Mesenchymal stem cell (in vitro differentiated cells and primary cell): ENCODE data around the gene FADD.

Experiments
- DNase-seq: peaks from one replicate; pipeline ENCODE4 v3.0.0-alpha.2; 2013
- H2AFZ ChIP-seq: one replicate; pipeline ENCODE4 v1.6.1; 2013; ENCODE audit warnings: low read depth, mild to moderate bottlenecking, control low read depth, inconsistent platforms, low read length, moderate library complexity
- H2AK5ac ChIP-seq: 2 replicates; pipeline ENCODE4 v1.6.1; 2013; ENCODE audit warnings: low read length, moderate library complexity, mild to moderate bottlenecking, inconsistent platforms; ENCODE audit not compliant: severe bottlenecking
- H2BK120ac ChIP-seq: one replicate; pipeline ENCODE4 v1.6.1; 2013; ENCODE audit warnings: low read depth, mild to moderate bottlenecking, inconsistent platforms, low read length, moderate library complexity
- H2BK12ac ChIP-seq, 2 experiments: one replicate each; pipeline ENCODE4 v1.6.1; 2013; ENCODE audit warnings: inconsistent platforms in 2 of 2, low read length in 2 of 2, mild to moderate bottlenecking in 2 of 2, moderate library complexity in 2 of 2, control low read depth in 1 of 2
- H2BK15ac ChIP-seq: one replicate; pipeline ENCODE4 v1.6.1; 2013; ENCODE audit warnings: mild to moderate bottlenecking, low read depth, inconsistent platforms; ENCODE audit not compliant: poor library complexity, severe bottlenecking
- H2BK5ac ChIP-seq: 2 replicates; pipeline ENCODE4 v1.6.1; 2013; ENCODE audit warnings: low read depth, mild to moderate bottlenecking, low read length, control low read depth, inconsistent platforms; ENCODE audit not compliant: poor library complexity, severe bottlenecking
- H3K14ac ChIP-seq, 2 experiments: one replicate each; pipeline ENCODE4 v1.6.1; 2013; ENCODE audit warnings: inconsistent platforms in 2 of 2, low read length in 2 of 2, control low read depth in 1 of 2, mild to moderate bottlenecking in 1 of 2, moderate library complexity in 1 of 2
- H3K18ac ChIP-seq, 2 experiments: one replicate each; pipeline ENCODE4 v1.6.1; 2013; ENCODE audit warnings: inconsistent platforms in 2 of 2, low read length in 2 of 2, control low read depth in 1 of 2, low read depth in 1 of 2, mild to moderate bottlenecking in 1 of 2
- H3K23ac ChIP-seq, 2 experiments: one replicate each; pipeline ENCODE4 v1.6.1; 2013; ENCODE audit warnings: inconsistent platforms in 2 of 2, low read length in 2 of 2, mild to moderate bottlenecking in 2 of 2, moderate library complexity in 2 of 2, control low read depth in 1 of 2
- H3K27ac ChIP-seq: 2 replicates; pipeline ENCODE4 v1.5.1; 2013; ENCODE audit warnings: mild to moderate bottlenecking, moderate library complexity, low read length, control low read depth, inconsistent platforms; ENCODE audit not compliant: poor library complexity, severe bottlenecking
- H3K27me3 ChIP-seq, 2 experiments: 2 replicates each; pipeline versions ENCODE4 v1.6.1 to v1.7.0; 2013; ENCODE audit warnings: low read length in 2 of 2, mild to moderate bottlenecking in 2 of 2, moderate library complexity in 2 of 2, control low read depth in 1 of 2, inconsistent platforms in 1 of 2; ENCODE audit not compliant: control insufficient read depth in 1 of 2, insufficient read depth in 1 of 2
- H3K36me3 ChIP-seq, 2 experiments: 2 replicates each; pipeline versions ENCODE4 v1.6.1 to v1.7.0; 2013; ENCODE audit warnings: low read length in 2 of 2, control low read depth in 1 of 2, inconsistent platforms in 1 of 2, low read depth in 1 of 2, mild to moderate bottlenecking in 1 of 2; ENCODE audit not compliant: insufficient read depth in 2 of 2, control insufficient read depth in 1 of 2
- H3K4ac ChIP-seq, 2 experiments: one replicate each; pipeline ENCODE4 v1.6.1; 2013; ENCODE audit warnings: inconsistent platforms in 2 of 2, low read length in 2 of 2, mild to moderate bottlenecking in 2 of 2, moderate library complexity in 2 of 2, control low read depth in 1 of 2, low read depth in 1 of 2
- H3K4me1 ChIP-seq: 2 replicates; pipeline ENCODE4 v1.6.1; 2013; ENCODE audit warnings: low read depth, low read length, control low read depth; ENCODE audit not compliant: control insufficient read depth, insufficient read depth
- H3K4me2 ChIP-seq: 2 replicates; pipeline ENCODE4 v1.6.1; 2013; ENCODE audit warnings: low read length, mild to moderate bottlenecking, inconsistent platforms; ENCODE audit not compliant: poor library complexity, severe bottlenecking
- H3K4me3 ChIP-seq, 2 experiments: 2 replicates each; pipeline versions ENCODE4 v1.5.1 to v1.7.0; 2013; ENCODE audit warnings: low read length in 2 of 2, mild to moderate bottlenecking in 2 of 2, control low read depth in 1 of 2, low read depth in 1 of 2; ENCODE audit not compliant: insufficient read depth in 1 of 2
- H3K79me1 ChIP-seq: replicated peaks from 2 replicates; pipeline ENCODE4 v1.6.1; 2013; ENCODE audit warnings: mild to moderate bottlenecking, control low read depth, low read length, inconsistent platforms; ENCODE audit not compliant: poor library complexity, severe bottlenecking
- H3K9ac ChIP-seq: 2 replicates; pipeline ENCODE4 v1.7.0; 2013; ENCODE audit warnings: mild to moderate bottlenecking, low read length, moderate library complexity
- H3K9me3 ChIP-seq: 2 replicates; pipeline ENCODE4 v1.7.0; 2013; ENCODE audit warnings: mild to moderate bottlenecking, low read length; ENCODE audit not compliant: control insufficient read depth
- H4K8ac ChIP-seq: one replicate; pipeline ENCODE4 v1.6.1; 2013; ENCODE audit warnings: inconsistent platforms, mild to moderate bottlenecking, low read length, moderate library complexity
- H4K91ac ChIP-seq: one replicate; pipeline ENCODE4 v1.6.1; 2013; ENCODE audit warnings: mild to moderate bottlenecking, low read length, inconsistent platforms
- WGBS: methylation state at CpG from one replicate; pipeline ENCODE4 v1.1.7; 2013; ENCODE audit warnings: mixed read lengths; 5-methylcytosine and 5-hydroxymethylcytosine counted together

FADD gene

DNA sequence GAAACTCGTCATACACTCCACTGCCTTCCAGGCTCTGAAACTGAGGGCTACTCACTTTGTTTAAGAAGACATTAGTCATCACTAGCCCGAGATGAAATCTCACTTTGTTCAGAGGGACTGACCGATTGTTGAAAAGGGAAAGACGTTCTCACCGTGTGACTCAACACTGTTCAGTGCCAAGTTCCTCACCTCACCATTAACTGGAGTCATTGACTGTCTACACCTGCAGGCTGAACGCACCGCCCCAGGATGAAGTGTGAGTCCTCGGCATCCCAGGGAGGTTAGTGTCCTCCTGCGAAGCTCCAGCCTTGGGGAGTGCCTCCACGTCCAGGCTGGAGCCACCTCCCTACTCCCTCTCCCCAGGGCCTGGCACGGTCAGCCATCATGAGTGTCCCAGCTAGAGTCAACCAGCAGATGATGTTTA lies 30.4 kb downstream of the FADD start:
- Histone ChIP-seq H3K27me3 (no peaks in the 10 kb centered on the region), H3K18ac (no peak overlapping the region), H2BK15ac (no peak overlapping the region), H3K4me2 (no peak overlapping the region), H3K9ac (no peak overlapping the region), H3K14ac (peak overlapping the region in 1 of 2 experiments; percentile 11), H3K27ac (no peak overlapping the region), H2BK5ac (no peak overlapping the region), H3K4me3 (no peak overlapping the region), H2BK12ac (no peak overlapping the region), H2BK120ac (no peak overlapping the region), H3K4ac (no peak overlapping the region), H3K9me3 (no peaks in the 10 kb centered on the region), H2AK5ac (no peak overlapping the region), H4K8ac (no peak overlapping the region), H3K4me1 (peaks cover 8% of the 10 kb centered on the region), H2AFZ (no peak overlapping the region), H4K91ac (no peak overlapping the region), H3K23ac (no peak overlapping the region), H3K36me3 (no peaks in the 10 kb centered on the region), H3K79me1 (no peaks in the 10 kb centered on the region)
- DNase-seq = peak; percentile 55
- 61% methylated on average over 11 of the region's 11 CpGs for WGBS

DNA sequence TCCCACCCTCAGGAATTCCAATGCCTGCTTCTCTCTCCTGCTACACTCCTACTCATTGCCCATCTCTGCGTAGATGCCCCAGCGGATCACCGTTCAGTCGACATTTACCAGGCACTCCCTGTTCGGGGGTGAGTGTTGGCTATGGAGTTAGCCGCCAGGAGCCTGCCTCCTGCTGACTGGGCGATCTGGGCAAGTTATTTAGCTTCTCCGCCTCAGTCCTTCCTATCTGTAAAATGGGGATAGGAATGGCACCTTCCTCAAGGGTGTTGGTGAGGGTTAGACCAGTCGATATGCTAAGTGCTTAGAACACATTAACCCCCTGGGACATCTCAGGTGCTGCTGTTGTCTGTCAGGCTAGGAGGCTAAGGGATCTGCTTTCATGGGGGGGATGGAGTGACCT lies 30.9 kb downstream of the FADD start:
- Histone ChIP-seq H2AK5ac (no peak overlapping the region), H2BK12ac (no peak overlapping the region), H3K4ac (no peak overlapping the region), H2BK5ac (no peak overlapping the region), H4K91ac (no peak overlapping the region), H3K18ac (no peak overlapping the region), H3K4me3 (no peak overlapping the region), H3K14ac (peak overlapping the region in 1 of 2 experiments; percentile 11), H3K36me3 (no peaks in the 10 kb centered on the region), H4K8ac (no peak overlapping the region), H3K4me2 (no peak overlapping the region), H3K79me1 (no peaks in the 10 kb centered on the region), H3K27me3 (no peaks in the 10 kb centered on the region), H2BK120ac (no peak overlapping the region), H3K9me3 (no peaks in the 10 kb centered on the region), H3K4me1 (peaks cover 8% of the 10 kb centered on the region), H2BK15ac (no peak overlapping the region), H3K9ac (no peak overlapping the region), H3K23ac (no peak overlapping the region), H3K27ac (no peak overlapping the region), H2AFZ (no peak overlapping the region)
- DNase-seq = no peak
- 95% methylated on average over 9 of the region's 9 CpGs for WGBS

DNA sequence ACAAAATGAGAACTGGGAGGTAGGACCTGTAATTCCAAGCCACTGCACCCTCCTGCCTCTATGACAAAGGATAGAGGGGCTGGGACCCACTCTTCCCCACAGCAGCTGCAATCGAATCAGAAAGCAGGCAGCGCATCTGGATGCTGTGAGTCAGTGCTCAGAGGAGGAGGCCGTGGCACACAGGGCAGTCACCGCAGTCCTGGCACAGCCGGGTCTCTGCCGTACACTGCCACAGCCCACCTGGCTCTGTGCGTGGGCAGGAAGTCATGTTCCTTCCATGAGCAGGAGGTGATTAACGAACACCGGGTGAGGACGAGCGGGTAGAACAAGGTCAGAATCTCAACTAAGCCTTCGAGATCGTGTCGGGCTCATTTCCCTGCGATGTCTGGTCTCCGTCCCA lies 37.2 kb downstream of the FADD start:
- H3K79me1 ChIP-seq = no peaks in the 10 kb centered on the region
- WGBS = 82% methylated on average over 16 of the region's 16 CpGs

DNA sequence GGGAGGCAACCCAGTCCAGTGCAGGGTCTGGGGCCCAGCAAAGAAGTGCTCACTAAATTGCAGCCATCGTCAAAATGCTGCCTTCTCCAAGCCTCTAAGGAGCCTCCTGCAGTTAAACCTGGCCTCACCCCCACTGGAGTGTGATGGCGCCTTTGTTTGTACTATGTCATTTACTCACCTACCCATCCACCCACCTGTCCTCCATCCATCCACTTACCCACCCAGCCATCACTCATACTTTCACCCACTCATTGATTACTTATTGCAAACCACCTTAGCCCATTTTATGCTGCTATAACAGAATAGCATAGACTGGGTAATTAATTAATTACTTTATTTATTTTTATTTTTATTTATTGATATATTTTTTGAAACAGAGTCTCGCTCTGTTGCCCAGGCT lies 38.6 kb downstream of the FADD start:
- Histone ChIP-seq H3K9me3 (no peaks in the 10 kb centered on the region), H3K4me3 (no peak overlapping the region), H3K18ac (no peak overlapping the region), H3K23ac (no peak overlapping the region), H3K27ac (no peak overlapping the region), H3K4me1 (peaks cover 14% of the 10 kb centered on the region), H2AK5ac (no peak overlapping the region), H3K79me1 (no peaks in the 10 kb centered on the region), H3K4ac (no peak overlapping the region), H3K4me2 (no peak overlapping the region), H2BK12ac (no peak overlapping the region), H4K91ac (no peak overlapping the region), H3K9ac (no peak overlapping the region), H2AFZ (no peak overlapping the region), H2BK5ac (no peak overlapping the region), H2BK120ac (no peak overlapping the region), H3K14ac (no peak overlapping the region), H3K27me3 (peaks cover 5 to 13% of the 10 kb centered on the region in 2 experiments), H4K8ac (no peak overlapping the region), H3K36me3 (no peaks in the 10 kb centered on the region), H2BK15ac (no peak overlapping the region)
- 85% methylated on average over 3 of the region's 3 CpGs for WGBS
- no peak for DNase-seq

More for the DNA sequence above, 37.2 kb downstream of the FADD start:
- no peak overlapping the region for H3K14ac ChIP-seq
- H2AFZ ChIP-seq = no peak overlapping the region
- H3K9ac ChIP-seq = no peak overlapping the region
- no peak overlapping the region for H2BK12ac ChIP-seq
- no peak overlapping the region for H4K8ac ChIP-seq
- H2BK15ac ChIP-seq = no peak overlapping the region
- H3K27ac ChIP-seq = no peak overlapping the region
- no peak overlapping the region for H4K91ac ChIP-seq
- no peak overlapping the region for H2AK5ac ChIP-seq
- no peaks in the 10 kb centered on the region for H3K36me3 ChIP-seq
- no peak overlapping the region for H3K4ac ChIP-seq
- no peak overlapping the region for H3K18ac ChIP-seq
- no peak overlapping the region for H3K4me2 ChIP-seq
- H3K27me3 ChIP-seq = peaks cover 5 to 13% of the 10 kb centered on the region in 2 experiments
- H3K9me3 ChIP-seq = no peaks in the 10 kb centered on the region
- H3K4me1 ChIP-seq = peaks cover 7% of the 10 kb centered on the region
- no peak overlapping the region for H2BK120ac ChIP-seq
- no peak overlapping the region for H3K4me3 ChIP-seq
- no peak overlapping the region for H3K23ac ChIP-seq
- no peak for DNase-seq
- H2BK5ac ChIP-seq = no peak overlapping the region
